ENCODE data around the gene HECTD1.
"Not testable (repeated sequence)": the region's sequence is repeated elsewhere in the genome, so short reads cannot be mapped to it uniquely, and the experiment has no call there.

- not testable (repeated sequence) for TF ChIP-seq POLR2AphosphoS5, CTCF, POLR2A (IDR thresholded peaks at IDR 0.05)
Observed at GRCh38 chr14:31242161-31242940, 34.8 kb upstream of the HECTD1 start.

All from stomach (tissue), 4 donors.